HPDE6-E6E7 (cell line): ENCODE results near the gene MACF1.
A peak's percentile ranks its signal among the peaks of the same experiment; 100 is the strongest.

Experiments
- DNase-seq: peaks from one replicate; pipeline ENCODE4 v3.0.0; 2011; ENCODE audit warnings: missing footprints; ENCODE audit errors: extremely low spot score

Gene MACF1

DNA sequence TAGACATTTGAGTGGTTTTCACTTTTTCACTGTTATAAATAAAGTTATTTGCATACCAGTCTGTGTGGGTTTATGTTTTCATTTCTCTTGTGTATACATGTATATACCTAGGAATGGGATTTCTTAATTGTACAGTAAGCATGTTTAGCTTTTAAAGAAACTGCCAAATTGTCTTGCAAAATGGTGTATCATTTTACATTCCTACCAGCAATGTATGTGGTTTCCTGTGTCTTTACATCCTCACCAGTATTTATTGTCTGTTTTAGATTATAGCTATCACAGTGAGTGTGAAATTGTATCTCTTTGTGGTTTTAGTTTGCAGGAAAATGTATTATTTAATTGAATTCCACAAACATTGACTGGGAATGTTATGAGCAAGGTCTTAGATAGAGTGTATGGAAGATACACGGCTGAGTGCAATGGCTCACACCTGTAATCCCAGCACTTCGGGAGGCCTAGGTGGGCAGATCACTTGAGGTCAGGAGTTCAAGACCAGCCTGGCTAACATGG is 57.3 kb downstream of the MACF1 start:
- DNase-seq = no peak

DNA sequence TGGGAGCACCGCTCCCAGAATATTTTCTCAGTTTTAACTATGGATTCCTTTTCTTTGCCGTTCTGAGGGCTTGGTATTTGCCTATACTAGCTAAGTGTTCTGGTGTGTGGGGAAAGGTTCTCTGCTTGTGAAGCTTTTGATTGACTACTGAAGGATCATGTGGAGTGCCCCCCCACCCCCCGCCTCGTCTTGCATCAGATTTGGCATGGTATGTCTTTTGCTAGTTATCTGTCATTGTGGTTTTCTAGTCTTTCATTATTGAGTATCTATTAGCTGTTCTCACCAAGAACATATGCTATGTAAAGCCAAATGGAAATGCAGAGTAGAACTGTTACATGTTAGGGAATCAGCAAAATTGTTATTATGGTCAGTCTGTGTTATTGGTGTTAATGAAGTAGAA is 58.3 kb downstream of the MACF1 start:
- DNase-seq = no peak

DNA sequence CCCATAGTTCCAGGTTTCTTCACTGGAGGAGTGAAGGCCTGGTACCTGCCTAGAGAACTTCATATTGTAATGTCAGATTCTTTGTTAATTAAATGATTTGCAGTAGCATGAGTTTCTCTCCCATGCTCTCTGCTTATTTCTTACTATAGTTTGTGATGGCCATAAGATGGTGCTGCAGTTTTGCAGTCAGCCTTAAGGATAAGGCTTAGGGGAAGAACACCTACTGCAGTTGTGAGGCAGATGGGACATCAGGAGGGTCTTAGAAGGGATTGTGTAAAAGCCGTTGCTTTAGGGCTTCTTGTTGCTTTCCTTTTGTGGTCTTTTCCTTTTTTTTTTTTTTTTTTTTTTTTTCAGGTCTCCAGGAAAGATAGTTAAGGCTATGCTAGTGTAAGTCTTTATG is 61.8 kb downstream of the MACF1 start:
- DNase-seq = no peak

DNA sequence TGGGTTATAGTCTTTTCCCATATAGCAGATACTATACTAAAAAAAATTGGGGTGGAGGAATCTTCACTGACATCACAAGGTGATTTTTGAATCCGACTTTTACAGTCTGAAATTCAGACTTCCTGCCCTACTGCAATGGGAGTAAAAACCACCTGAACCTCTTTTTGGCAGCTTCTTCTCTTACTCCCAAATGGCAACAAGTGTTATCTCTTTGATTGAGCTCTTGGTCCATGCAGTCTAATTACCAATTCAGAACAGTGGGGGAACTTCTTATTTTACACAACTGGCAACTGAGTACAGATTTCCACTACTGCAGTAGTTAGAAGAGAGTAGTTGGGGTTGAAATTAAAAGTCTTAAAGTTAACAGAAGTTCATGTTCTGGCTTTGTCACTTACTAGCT is 62.3 kb downstream of the MACF1 start:
- no peak for DNase-seq

DNA sequence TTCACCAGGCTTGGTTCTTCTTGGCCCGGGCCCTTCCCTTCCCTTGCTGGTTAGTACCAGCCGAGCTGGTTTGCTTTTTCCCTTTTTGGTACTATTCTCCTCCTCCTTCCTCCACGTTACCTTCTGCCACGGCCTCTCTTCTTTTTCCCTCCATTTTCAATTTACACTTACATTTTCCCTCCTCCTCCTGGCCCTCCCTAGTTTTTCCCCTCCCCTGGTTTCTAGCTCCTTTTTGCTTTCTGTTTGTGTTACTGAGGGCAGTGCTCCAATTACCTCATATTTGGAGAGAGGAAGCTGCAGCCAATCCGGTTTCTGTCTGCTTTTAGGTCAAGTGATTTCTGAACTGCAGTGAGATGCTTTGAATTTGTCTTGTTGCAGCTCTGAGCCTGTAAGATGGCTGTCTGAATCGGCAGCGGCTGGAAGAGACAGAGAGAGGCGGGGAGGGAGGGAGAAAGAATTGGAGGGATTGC is 63.7 kb downstream of the MACF1 start:
- DNase-seq = no peak

DNA sequence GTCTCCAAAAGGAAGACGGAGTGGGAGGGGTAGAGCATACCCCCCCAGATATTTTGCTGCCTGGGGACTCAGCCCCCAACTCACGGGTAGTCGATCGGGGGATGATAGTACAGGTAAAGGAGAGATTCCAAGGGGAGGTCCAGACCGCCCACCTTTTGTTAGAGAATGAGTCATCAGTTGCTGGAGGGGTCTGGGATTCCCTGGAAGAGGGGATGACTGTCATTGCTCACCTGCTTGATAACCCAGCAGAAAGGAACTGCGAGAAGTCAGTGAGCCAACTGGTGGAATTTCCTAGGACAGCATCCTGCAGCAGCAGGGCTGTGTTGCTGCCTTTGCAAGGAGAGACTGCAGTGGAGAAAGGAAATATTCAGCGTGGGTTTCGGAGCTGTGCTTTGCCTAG is 64.4 kb downstream of the MACF1 start:
- no peak for DNase-seq

DNA sequence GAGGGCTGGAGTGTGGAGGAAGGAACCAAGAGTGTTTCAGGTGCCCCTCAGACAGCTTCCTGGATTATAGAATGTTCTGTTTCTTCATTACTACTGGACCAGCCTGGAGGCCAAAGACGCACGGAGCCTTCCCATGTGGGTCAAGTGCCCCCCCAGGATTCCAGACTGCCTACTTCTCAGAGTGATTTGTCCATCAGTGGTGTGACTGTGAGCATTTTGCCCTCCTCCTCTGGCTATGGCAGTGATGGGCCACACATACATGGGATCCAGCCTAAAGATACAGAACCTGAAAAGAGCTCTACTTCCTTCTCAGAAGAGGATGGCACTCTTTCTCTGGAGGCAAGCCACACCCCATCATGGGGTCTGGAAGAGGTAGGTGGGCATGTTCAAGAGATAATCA is 64.9 kb downstream of the MACF1 start:
- no peak for DNase-seq

DNA sequence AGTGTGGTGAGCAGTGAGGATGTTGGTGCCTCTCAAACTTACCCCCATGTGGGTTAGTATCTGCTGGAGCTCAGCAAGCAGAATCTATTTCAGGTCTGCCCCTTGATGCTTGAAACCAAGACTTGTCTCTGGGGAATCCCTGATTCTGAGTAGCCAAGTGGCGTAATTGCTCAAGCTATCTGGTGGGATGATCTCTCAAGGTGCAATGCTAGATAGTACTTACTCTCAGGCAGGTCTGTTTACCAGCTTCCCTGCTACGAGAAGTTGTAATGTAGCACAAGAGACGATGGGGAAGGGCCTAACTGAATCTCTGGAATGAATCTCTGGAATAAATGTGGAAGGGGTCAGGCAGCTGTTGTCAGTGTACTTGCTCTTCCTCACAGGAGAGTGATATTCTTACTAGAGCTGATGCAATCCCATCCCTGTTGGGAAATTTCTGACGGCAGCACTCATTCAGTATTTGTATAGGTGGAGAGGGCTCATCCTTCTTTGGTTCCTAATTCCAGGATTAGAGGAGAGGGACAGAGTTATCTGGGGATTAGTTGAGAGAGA is 65.4 kb downstream of the MACF1 start:
- DNase-seq = no peak

DNA sequence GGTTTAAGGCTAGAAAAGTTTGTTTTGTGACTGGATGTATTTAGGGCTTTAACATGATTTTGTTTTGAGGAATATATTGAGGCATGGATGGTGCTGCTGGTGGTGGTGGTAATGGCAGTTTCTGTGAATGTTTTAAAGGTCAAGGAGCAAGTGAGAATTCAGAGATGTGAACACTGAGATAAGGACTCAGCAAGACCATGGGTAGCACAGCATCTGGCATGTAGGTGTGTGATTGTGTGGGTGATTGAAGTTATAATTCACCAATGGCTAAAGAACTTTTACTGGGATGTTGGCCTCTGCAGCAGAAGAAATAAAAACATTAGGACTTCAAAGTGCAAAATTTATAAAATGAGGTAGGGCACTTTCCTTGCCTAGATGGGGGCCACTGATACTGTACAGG is 65.9 kb downstream of the MACF1 start:
- no peak for DNase-seq

DNA sequence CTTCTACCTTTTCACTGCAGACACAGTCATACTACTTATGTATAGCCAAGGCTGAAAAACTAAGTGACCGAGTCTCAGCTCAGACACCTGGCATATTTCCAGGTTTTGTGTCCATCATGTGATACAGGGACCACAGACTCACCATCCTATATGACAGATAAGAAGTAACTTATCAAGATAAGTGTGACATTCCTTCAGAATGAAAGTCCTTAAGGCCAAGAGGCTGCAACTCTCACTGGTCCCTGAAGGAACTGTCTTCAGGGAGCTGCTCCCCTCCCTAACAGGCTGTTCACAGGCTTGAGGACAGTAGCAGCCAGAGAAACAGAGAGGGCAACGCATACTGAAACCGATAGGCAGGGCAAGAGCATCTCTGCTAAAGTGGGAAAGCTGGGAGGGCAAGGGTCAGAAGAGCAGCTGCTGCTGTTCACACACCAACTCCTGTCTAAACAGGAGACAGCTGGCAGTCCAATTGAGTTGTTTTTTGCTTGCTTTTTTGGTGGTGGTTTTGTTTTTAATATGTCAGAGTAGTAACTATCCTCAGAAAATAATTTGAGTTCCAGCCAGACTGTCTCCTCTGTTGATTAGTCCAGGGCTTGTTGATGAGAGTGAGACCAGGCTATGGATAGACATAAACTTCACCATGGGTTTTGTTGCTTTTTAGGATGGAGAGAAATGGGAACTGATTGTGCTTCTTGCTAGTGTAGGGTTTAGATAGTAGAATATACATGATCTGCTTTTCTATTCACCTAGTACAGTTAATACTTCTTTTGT is 67.7 kb downstream of the MACF1 start:
- no peak for DNase-seq

DNA sequence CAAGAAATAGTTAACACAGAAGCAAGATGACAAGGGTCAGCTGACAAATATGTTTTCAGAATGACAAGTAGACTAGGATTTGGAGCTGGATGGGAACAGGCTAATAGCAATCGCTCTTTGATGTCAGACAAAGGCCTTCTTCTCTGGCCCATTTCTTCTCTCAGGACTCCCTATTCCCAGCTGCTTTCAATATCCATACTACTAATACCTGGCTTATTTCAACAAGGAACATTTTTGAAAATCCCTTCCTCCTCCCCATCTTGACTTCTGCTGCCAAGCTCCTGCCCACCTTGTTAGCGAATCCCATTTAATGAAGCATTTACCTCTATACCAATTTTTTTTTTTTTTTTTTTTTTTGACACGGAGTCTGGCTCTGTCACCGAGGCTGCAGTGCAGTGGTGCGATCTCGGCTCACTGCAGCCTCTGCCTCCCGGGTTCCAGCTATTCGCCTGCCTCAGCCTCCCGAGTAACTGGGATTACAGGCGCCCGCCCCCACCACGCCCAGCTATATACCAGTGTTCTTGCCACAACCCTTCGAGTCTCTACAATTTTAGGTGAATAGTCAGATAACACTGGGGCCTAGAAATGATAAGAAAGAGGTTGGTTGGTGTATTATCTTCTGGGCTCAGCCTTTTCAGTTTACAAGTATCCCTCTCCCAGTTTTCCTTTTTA is 68.4 kb downstream of the MACF1 start:
- no peak for DNase-seq

DNA sequence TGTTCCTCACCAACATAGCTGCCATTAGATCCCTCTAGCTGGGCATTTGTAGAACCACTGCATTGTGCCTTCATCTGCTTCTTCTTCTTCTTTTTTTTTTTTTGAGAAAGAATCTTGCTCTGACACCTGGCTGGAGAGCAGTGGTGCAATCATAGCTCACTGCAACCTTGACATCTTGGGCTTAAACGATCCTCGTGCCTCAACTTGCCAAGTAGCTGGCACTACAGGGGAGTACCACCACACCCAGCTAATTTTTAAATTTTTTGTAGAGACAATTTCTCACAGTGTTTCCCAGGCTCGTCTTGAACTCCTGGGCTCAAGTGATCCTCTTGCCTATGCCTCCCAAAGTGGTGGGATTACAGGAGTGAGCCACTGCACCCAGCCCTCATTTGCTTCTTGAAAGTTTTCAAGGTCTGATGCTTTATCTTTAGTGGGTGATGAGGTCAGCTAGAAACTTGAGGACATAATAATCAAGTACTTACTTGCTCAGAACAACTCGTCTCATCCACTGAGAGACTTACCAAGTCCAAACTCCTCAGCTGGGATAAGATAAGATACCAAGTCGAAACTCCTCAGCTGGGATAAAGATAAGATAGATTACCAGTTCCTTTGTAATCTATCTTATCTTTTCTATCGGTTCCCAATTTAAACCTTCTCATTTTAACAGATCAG is 71.5 kb downstream of the MACF1 start:
- DNase-seq = peak; percentile 23

DNA sequence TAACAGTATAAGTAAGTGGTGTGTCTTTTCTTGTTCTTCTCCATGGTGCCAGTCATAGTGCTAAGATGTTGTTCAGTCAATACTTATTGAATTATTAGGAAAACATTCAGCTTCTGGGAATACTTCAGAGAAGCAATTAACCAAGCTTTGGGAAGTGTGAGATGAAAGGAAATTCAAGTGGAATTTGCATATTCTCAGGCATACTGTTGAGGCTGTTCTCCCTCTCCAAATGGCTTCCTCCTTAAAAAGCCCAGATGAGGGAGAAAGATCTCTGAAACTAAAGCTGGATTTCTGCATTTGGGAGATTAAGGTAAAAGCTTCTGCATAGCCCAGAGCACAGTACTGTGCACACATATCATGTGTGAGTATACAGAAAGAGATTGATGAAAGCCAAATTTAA is 73.4 kb downstream of the MACF1 start:
- no peak for DNase-seq

DNA sequence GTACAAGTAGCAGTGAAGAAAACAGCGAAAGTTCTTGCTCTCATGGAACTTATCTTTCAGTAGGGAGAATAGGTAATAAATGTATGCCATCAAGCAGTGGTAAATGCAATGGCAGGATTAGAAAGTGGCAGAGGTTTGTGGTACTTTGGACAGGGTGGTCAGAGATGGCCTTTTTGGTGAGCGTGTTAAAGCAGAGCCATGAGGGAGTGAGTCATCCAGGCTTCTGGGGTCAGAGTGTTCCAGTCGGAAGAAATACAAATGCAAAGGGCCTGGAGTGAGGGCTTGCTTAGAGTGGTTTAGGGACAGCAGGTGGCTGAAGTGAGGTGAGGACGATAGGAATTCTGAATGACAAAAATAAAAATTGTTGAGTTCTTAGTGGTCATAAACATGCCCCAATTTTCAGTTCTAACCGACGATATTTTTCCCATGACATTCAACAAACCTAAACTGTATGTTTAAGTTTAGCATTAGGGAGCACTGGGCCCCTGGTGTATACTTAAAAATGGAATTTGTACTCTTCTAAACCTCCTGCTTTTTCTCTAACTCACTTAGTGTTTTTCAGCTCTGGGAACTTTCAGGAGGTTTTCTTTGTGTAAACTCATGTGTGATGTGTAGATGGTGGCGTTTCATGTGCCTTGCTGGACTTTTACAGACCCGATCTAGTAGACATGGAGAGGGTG is 78.2 kb downstream of the MACF1 start:
- DNase-seq = no peak

DNA sequence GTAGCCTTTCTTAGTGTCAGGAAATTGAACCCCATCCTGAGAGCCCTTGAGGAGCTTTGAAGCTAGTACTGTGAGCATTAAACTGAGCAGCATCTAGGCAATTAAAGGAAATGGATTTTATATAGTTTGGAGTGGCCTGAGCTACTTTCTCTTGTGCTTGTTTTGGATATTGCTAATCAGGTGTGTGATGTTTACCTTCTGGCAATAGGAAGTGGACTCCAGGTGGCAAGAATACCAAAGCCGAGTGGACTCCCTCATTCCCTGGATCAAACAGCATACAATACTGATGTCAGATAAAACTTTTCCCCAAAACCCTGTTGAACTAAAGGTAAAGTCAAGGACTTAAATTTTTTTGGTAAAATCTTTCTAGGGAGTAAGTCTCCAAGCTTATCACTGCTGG is 79.4 kb downstream of the MACF1 start:
- no peak for DNase-seq

DNA sequence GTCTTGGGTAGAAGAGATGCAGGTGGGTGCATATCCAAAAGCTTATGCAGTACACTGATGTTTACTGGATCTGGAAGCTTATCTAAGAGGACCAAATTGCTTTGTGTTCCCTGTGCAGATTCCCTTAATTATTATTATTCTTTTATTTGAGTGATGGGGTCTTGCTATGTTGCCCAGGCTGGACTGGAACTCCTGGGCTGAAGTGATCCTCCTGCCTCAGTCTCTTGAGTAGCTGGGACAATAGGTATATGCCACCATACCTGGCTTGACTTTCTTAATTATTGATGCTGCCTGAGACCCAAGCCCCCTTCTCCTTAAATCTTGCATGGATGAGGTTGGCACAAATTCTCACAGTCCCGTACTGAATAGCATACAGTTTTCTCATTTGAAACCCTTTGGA is 83.0 kb downstream of the MACF1 start:
- no peak for DNase-seq

DNA sequence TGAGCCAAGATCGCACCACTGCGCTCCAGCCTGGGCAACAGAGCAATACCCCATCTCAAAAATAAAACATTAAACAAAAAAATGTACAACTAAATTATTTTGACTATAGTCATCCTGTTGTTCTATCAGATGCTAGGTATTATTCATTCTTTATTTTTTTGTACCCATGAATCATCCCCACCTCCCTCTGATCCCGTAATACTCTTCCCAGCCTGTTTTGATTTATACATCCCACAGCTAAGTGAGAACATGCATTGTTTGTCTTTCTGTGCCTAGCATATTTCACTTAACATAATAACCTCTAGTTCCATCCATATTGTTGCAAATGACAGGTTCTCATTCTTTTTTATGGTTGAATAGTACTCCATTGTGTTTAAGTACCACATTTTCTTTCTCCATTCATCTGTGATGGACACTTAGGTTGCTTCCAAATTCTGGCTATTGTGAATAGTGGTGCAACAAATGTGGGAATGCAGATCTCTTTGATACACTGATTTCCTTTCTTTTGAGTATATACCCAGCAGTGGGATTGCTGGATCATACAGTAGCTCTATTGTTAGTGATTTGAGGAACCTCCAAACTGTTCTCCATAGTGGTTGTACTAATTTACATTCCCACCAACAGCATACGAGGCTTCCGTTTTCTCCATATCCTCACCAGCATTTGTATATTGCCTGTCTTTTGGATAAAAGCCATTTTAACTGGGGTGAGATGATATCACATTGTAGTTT is 84.4 kb downstream of the MACF1 start:
- DNase-seq = no peak

DNA sequence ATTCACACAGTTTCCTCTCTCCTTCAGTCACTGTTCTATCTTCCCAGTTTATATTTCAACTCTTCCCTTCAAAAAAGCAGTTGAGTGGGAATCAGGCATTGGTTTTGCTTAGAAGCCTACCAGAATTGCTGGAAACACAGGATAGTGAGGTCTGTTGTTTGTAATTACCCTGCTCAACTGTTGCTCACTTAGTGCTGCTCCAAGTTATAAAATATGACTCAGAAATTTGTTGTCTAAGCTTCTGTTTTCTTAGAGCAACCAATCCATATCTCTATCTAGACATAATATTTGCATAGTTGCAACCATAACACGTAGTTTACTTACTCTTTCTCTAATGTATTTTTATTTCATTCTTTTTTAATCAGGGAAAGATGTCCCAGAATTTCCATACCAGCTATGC is 87.9 kb downstream of the MACF1 start:
- DNase-seq = no peak

DNA sequence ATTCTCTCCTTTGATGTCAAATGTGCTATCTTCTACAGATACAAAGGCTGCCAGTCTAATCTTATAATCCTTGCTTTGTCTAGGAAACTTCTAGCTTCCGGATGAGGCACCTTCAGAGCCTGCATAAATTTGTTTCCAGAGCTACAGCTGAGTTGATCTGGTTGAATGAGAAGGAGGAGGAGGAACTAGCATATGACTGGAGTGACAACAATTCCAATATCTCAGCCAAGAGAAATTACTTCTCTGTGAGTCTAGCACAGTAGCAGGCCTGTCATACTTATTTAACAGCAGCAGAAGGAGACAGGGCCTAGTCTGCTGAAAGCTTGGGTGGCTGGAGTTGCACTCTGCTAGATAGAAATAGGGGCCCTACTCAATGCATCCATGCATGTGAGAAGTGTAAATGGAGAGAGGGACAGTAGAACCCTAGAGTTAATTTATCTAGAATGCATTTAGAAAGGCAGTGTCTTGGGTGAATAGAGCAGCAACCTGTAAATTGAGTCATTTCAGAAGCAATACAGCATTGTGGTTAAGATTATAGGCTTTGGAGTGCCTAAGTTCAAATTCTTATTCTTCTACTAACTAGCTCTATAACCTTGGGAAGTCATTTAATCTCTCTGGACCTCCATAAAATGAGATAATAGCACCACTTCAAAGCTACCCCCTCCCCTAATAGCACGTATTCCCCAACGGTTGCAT is 89.0 kb downstream of the MACF1 start:
- DNase-seq = no peak

DNA sequence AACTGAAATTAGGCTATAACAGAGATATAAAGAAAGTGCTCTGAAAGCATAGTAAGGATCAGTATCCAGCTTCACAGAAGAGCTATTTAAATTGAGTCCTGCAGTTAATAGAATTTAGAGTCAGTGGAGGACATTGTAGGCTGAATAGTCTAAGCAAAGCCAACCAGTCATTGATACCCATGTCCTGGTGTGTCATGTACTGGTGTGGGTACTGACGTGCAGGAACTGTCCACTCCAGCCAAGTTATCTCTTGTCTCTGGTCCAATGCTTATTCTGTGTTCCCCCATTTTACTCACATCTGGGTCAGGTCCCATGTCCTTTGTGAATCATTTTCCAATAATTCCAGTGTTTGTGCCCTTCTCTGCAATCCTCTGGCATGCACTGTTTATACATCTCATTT is 90.0 kb downstream of the MACF1 start:
- DNase-seq = no peak

DNA sequence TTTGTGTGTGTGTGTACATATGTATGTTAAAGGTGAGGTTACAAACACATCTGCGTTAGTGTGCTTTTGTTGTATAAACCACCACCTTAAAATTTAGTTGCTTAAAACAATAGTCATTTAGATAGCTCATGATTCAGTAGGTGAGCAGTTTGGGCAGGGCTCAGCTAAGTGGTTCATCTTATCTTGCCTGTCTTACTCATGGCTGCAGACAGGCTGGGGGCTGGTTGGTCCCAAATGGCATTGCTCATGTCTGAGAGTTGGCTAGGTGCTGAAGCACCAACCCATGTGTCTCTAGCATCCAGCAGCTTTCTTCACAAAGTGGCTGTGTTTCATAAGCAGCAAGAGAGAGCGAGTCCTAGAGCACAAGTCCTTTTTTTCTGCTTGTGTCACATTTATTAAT is 91.4 kb downstream of the MACF1 start:
- DNase-seq = no peak
